Measurements from ENCODE around the gene LPIN2.

- TF ChIP-seq CTCF (IDR thresholded peaks at IDR 0.05; ENCODE audit: borderline replicate concordance, extremely low read depth, low read length, poor library complexity, severe bottlenecking) (no peak), EZH2 (IDR thresholded peaks at IDR 0.05; ENCODE audit: borderline replicate concordance, low read depth, low read length, severe bottlenecking) (no peak)
Measured at GRCh38 chr18:3040173-3040572, 27.2 kb upstream of the LPIN2 start.
